Activated CD4-positive, alpha-beta T cell treated with anti-CD3 and anti-CD28 coated beads, Interleukin-2, amount 50 U/mL, for 16 hours (primary cell): Measurements from ENCODE around the gene ASB1.
A peak's percentile ranks its signal among the peaks of the same experiment; 100 is the strongest.

Source experiments
- DNase-seq: peaks from one replicate; pipeline ENCODE4 v3.0.0-alpha.2; 2020

Gene ASB1

DNA sequence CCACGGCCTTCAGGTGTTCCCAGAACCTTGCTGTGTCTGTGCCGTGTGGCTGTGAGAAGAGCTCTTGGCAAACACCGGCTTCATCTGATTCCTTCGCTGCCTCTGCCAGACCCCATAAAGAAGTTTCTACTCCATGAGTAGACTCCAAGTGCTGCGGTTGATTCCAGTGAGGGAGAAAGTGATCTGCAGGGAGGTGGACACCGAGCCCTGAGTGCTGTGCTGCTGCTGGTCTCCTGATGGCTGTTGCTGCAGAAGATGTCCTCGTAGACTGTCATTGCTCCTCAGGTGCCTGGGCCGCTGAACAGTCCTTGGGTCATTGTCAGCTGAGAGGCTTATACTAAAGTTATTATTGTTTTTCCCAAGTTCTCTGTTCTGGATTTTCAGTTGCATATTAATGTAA is 19.6 kb downstream of the ASB1 start:
- DNase-seq, result no peak

DNA sequence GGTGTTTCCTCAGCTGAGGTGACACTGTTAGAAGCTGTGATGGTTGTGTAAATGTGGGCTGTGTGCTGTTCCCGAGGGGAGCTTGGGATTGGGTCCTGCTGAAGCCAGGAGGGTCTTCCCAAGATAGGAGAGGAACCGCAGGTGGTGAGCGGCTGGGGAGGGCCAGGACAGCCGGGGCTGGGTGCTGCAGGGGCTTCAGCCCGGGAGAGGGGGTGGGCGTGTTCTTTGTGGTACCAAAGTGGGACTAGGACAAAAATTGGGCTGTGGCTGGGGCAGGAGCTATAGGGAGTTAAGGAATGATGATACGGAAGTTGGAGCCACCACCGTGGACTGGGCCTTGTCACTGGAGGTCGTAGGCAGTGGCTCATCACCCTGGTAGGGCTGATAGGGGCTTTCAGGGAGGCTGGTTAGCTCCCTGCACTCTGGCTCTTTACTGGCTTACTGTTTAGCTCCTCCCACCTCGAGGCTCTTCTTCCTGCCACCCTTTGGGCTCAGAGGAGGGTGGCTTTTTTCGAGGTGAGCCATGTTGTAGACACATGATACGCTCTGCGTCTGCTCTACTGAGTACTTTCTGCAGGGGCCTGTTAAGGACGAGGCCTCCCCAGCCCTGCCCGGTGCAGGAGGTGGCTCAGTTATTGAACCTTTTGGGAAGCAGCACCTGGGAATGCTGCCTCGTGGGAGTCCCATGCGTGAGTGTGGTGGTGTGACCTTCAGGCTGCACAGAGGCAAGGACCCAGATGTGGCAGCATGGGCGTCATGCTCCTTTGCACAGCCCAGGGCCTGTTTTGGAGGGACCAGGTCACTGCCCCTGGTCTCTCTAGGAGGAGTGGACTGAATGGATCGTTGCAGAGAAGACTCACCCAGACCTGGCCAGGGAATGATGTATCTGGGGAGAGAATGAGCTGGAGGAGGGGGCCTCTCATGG is 21.6 kb downstream of the ASB1 start:
- DNase-seq, result no peak

DNA sequence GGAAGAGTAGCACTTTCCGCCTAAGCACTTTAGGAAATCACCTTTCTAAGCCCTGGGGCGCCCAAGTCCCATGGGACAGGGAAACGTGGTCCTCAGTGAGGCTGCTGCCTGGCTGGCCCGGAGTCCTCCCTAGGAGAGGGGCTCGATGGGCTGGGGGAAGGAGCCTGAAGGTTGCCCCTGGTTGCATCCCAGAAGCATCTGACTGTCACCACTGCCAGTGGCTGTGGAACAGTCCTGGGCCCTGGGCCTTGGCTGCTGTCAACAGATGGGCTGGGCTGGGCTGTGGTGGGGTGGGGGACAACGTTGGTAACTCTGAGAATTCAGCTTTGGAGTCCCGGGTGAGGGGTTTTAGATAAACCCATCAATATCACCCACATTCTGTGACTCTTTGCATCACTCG is 22.5 kb downstream of the ASB1 start:
- DNase-seq, result no peak

DNA sequence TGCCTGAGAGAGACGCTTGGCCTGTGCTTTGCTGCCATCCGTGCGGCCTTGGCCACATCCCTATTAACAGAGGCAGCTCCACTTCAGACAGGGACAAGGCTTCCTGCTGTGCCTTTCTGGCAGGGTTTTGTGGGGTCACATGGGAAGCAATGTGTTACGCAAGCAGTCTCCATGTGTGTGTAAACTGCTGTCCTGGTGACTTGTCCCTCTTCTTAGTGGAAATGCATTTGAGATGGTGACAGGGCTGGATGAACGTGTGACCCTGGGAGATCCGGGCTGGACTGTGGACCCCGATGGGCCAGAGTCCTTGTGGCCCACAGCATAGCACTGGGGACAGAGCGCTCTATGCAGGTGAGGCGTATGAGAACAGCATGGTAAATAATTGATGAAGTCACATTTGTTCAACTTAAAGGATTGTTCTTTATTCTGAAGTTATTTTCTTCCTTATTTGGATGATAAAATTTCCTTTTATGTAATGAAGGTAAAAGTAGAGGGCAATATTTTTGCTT is 23.2 kb downstream of the ASB1 start:
- no peak for DNase-seq

DNA sequence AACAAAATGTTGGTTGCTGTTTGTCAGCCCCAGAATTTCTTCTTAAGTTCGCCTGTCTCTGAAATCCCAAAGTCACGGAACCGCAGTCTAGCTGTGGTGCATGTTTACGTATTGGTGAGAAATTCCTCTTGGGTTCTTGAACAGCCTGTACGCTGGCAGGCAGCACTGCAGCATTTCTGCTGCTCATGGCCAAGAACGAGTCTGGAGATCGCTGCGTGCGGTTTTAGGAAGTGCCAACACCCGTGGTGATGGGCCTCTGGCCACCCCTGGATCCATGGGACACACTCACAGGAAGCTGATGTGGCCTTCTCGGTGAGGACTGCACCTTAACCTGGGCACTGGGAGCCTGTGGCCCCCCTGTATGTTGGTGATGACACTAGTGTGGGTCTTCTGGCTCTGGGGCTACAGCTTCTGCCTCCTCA is 23.7 kb downstream of the ASB1 start:
- DNase-seq, result no peak

DNA sequence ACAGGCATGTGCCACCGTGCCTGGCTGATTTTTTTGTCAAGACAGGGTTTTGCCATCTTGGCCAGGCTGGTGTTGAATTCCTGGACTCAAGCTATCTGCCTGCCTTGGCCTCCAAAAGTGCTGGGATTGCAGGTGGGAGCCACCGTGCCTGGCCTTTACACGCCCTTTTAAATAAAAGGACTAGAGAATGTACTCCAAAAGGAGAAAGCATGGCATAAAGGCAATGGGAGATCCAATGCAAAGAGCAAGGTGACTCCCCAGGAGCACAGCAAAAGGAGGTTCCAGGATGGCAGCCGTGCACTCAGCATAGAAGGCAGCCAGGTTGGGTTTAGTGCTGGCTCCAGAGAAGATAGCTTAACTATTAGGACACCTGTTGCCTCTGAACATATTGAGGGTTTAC is 27.1 kb downstream of the ASB1 start:
- no peak for DNase-seq

DNA sequence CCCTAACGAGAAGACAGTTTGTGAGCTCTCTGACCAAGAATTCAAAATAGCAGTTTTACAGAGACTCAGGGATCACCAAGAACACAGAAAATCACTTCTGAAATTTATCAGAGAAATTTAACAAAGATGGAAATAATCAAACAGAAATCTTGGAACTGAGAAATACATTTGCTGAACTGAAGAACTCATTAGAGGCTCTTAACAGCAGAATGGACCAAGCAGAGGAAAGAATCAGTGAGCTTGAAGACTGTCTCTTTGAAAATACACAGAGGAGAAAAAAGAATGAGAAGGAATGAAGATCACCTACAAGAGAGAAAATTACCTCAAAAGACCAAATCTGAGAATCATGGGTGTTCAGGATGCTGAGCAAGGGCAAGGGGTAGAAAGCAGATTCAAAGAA is 29.7 kb downstream of the ASB1 start:
- no peak for DNase-seq

DNA sequence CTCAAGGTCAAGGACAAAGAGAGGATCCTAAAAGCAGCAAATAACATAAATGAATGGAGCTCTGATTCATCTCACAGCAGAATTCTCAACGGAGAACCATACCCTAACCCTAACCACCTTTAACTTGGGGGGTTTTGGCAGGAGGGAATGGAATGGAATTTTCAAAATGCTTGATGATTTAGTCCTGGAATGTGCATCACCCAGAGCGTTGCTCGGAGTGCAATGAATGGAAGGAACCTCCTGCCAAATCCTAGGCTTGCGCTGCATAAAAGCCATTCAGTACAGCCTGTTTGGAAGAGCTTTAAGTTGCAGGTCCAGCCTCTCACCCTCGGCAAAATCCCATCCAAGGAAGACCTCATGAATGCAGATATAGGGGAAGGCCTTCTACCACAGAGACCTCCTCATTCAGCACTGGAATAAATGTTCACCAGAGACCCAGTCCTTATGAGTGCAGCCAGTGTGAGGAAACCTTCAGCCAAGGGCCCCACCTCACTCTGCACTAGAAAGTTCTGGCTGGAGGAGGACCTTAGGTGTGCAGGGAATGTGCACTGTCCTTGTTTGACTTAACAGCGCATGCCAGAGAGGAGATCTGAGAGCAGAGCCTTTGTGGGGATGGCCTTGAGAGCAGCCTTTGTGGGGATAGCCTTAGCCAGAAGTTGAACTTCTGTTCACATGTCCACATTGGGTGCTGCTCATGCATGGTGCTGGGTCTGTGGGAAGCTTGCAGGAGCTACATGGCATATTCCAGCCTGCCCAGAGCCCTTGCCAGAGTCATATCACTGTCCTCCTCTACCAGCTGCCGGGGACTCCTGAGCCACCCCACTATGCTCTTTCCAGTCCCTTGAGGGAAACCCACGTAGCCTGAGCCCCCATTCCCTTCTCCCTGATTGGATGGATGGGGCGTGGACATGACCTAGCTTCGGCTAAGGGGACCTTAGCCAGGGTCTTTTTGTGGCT is 30.5 kb downstream of the ASB1 start:
- DNase-seq, result no peak

DNA sequence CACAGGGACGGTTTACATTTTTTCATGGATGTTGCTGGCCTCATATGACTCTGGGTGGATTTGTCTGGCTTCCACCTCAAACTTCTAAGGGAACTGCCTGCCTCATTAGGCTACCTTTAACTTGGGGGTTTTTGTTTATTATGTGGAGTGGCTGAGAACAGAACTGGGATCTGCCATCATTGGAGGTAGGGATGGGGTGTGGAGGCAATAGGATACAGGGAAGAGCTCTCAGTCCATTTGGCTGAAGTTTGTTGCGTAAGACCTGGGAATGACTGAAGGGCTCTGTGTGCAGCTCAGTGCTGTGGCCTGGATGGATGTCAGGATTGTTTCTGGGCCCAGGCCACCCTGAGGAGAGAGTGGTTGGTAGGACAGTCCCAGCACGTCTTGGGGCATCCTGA is 31.2 kb downstream of the ASB1 start:
- DNase-seq, result no peak

DNA sequence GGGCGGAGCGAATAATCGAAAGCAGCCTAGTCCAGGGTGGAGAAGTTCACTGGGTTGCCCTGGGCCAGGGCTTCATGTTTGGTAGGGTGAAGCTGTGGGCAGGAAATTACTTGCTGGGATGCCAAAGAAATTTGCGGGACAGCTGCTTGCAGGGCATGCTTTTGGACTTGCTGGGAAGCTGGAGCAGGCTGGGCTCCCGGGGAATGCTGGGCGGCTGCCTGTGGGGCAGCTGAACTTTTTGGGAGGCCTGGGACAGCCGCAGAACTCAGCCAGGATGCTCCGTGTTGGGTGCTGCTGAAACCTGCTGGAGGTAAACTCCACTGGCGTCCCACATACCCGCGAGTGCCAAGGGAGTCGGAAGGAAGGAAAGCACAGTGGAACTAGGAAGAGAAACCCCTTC is 31.9 kb downstream of the ASB1 start:
- no peak for DNase-seq

DNA sequence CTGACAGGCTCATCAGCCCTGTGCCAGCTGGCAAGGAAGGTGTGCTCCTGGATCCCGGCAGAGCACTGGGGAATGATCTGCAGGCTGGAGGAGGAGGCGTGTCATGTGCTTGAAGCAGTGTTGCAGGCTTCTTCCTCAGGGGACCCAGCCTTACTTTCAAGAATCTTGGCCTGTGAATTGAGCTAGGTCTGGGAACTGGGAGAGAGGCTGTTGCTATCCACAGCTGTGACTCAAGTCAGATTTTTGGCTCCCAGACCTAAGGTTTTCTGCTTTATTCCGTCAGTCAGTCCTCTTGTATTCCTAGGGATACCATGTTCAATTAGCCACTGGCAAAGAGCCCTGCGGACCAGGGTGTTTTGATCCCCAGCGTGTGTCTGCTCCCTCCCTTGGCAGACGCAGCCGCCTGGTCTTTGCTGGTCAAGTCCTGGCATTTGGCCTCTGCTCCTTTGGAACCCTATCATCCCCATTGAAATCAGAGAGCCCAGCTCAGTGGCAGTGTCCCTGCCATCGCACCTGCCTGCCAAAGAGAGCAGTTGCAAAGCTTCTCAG is 32.4 kb downstream of the ASB1 start:
- no peak for DNase-seq

DNA sequence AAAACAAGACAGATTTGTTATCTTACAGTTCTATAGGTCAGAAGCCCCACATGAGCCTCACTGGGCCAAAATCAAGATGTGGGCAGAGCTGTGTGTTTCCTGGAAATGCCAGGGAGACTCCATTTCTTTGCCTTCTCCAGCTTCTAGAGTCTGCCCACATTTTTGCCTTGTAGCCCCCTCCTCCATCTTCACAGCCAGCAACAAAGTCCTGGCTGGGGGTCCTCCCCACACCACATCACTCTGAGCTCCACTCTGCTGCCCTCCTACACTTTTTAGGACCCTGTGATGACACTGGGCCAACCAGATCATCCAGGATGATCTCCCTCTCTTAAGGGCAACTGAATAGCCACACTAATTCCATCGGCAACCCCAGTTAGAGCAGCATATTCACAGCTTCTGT is 34.3 kb downstream of the ASB1 start:
- DNase-seq, result no peak

DNA sequence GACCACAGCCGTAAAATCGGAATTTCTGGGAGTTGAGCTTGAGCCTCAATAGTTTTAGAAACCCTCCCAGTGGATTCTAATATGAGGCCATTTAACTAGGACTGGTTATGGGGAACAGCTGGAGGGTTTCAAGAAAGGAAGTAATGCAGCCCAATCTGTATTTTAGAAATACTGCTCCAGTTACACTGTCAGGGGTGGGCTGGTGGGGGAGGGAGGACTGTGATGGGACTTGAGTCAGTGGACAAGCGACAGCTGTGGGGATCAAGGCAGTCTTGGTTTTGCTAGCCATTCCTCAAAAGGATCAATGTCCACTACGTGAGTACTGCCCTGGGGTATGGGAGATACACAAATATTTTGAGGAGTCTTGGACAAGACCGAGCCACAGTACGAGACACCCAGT is 34.8 kb downstream of the ASB1 start:
- DNase-seq, result no peak

DNA sequence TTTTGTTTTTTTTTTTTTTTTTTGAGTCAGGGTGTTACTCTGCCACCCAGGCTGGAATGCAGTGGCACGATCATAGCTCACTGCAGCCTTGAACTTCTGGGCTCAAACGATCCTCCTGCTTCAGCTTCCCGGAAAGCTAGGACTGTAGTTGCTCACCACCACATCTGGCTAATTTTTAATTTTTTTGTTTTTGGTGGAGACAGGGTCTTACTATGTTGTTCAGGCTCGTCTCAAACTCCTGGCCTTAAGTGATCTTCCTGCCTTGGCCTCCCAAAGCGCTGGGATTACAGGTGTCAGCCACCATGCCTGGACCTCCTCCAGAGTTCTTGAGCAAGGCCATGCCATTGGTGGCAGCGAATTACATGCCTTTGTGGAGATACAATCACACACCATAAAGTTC is 35.2 kb downstream of the ASB1 start:
- no peak for DNase-seq

DNA sequence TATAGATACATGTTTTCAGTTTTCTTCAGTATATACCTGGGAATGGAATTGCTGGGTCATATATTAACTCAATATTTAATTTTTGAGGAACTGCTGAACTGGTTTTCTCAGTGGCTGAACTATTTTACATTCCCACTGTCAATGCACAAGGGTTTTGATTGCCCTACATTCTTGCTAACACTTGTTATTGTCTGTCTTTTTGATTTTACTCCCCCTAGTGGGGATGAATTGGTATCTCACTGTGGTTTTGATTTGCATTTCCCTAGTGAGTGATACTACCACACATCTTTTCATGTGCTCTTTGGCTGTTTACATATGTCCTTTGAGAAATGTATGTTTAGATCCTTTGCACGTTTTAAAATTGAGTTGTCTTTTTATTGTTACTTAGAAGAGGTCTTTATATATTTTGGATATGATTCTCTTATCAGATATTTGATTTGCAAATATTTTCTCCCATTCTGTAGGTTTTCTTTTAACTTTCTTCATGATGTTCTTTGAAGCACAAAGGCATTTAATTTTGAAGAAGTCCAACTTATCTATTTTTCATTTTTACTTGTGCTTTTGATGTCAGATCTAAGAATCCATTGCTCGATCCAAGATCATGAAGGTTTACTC is 36.2 kb downstream of the ASB1 start:
- peak; percentile 68 for DNase-seq

DNA sequence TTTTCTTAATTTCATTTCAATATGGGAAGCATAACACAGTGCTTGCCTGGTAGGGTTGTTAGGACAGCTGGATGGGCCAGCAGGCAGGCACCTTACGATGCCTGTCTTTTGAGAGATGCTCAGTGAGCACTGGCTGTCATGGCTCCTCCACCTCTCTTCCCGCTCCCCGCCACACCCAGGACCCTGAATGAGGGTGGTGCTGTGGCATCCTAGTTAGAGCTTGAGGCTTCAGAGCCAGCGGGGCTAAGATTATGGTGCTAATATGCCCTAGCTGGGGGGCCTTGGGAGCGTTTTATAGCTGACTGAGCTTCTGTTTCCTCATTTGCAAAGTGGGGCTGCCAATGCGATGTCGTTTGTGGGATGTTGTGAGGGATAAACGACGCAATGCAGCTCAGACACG is 37.7 kb downstream of the ASB1 start:
- DNase-seq, result no peak

DNA sequence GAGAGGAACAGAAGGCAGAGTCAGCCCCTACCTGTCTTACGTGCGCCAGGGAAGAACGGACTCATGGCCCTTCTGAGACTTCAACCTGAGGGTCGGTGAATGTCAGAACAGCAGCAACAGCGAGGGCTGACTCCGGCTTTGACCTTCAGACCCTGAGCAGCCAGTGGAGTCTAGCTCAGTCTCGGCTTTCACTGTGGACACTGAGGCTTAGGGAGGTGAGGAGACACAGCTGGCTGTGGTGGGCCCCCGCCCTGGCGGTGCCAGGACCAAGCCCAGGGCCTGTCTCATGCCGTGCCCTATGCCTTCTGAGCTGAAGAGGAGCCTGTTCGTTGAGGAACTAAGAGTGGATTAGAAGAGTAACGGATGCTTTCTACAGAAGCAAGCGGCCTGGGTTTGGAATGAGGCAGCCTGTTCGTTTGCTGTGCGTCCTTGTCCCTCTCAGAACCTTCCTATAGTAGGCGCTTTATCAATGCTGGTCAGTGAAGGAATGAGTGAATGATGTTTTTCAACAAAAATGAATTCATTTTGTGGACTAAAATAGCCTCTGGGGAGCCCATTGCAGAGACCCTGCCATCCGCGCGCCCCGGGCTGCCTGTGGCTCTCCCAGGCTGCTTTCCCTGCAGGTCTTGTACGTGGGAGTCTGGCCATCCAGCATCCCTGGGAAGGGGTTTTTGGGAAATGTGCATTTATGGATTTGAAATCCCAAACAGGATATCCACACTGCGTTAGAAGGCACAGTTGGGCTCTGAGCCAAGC is 38.9 kb downstream of the ASB1 start:
- no peak for DNase-seq

DNA sequence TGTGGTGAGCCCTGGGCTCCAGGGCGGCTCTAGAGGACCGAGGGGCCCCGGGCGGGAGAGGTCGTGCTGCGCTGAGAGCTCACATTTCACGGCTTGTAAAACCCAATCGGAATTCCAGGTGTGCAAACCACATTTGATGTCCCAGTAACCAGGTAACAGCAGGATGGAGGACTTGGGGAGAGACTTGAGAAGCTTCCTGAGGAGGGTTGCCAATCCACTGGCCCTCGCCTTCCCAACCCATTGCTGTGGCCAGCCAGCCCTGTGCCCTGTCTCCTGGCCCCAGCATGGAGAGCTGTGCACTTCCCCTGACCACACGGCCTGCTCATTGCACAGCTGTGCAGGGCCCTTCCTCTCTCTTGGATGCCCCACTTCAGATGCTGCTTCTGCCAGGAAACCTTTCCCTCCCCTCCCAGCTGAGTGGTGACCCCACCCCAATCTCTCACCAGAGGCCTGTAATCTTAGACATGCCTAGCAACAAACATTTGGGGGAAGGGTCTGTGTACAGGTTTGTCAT is 39.6 kb downstream of the ASB1 start:
- no peak for DNase-seq

DNA sequence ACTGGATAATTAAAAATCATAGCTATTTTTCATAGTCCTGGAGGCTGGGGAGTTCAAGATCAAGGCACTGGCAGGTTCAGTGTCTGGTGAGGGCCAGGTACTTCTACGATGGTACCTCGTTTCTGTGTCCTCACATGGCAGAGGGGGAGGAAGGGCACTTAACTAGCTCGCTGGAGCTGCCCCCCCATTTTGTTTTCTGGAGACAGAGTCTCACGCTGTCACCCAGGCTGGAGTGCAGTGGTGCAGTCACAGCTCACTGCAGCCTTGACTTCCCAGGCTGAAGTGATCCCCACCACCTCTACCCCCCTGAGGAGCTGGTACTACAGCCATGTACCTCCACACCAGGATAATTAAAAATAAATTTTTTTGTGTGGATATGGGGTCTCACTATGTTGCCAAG is 40.3 kb downstream of the ASB1 start:
- DNase-seq, result no peak

DNA sequence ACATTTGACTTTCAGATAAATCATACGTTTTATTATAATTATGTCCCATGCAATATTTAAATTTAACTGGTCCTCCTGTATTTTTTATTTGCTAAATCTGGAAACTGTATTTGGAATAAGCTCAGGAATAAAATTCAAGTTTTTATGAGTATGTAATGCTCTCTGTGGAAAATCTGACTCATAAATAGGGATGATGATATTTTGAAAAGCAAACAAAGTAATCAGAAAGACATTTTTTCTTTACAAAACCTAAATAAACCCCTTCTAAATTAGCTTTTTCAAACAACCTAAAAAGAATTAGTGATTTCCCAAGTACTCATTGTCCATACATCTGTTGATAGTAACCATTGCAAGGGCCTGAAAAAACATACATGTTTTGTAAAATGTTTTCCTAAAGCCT is 41.1 kb downstream of the ASB1 start:
- no peak for DNase-seq

DNA sequence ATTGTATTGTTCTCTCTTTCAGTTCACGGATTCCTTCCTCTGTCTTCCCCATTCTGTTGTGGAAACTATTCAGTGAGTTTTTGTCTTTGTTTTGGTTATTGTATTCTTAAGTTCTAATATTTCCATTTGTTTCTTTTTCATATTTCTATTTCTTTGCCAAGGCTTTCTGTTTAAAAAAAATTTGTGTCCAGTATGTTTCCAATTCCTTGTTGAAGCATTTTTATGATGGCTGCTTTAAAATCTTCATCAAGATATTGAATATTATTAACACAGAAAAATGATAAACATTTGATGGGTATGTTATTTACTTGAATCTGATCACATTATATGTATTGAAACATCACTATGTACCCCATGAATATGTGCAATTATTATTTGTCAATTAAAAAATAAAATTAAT is 42.4 kb downstream of the ASB1 start:
- DNase-seq, result no peak

DNA sequence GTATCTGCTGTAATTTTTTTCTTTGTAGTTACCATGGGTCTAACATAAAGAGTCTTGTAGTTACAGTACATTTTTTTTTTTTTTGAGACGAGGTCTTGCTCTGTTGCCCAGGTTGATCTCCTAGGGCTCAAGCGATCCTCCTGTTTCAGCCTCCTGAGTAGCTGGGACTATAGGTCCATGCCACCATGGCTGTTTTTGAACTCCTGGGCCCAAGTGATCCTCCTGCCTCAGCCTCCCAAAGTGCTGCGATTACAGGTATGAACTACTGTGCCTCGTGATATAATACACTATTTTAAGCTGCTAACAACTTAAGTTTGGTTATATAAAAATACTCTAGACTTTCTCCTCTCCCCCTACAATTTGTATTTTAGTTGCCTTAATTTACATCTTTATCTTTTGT is 46.3 kb downstream of the ASB1 start:
- no peak for DNase-seq
